HepG2 (cell line): ENCODE data around the gene NKX1-2. TPM values are rescaled to one million over a fixed set of nuclear protein-coding genes. Genes with fewer than 3 reads are reported as not detected.

Experiments used
- BCL6 ChIP-seq: IDR thresholded peaks from 2 replicates; pipeline ENCODE4 v1.6.1; 2016; ENCODE audit warnings: missing genetic modification reagents, missing compliant biosample characterization
- CCDC6 ChIP-seq: sonication (generic); formaldehyde crosslinking; IDR thresholded peaks from 2 replicates; pipeline ENCODE4 v1.8.1; 2022; ENCODE audit warnings: mild to moderate bottlenecking, missing genetic modification reagents, moderate library complexity
- CEBPB ChIP-seq: IDR thresholded peaks from 2 replicates; pipeline ENCODE4 v1.6.1; 2011; ENCODE audit warnings: low read depth, low read length, improper control_type of control experiment, borderline replicate concordance
- GABPA ChIP-seq, 2 experiments: IDR thresholded peaks; 2 replicates each; pipeline ENCODE4 v1.6.1; 2011 to 2016; ENCODE audit warnings: low read depth in 2 of 2, low read length in 1 of 2, missing biosample characterization in 1 of 2, missing genetic modification characterization in 1 of 2
- JUNB ChIP-seq: sonication (generic); formaldehyde crosslinking; IDR thresholded peaks from 2 replicates; pipeline ENCODE4 v1.8.0; 2022; ENCODE audit warnings: missing genetic modification reagents, mild to moderate bottlenecking, borderline replicate concordance
- MBD4 ChIP-seq: IDR thresholded peaks from 2 replicates; pipeline ENCODE4 v1.6.1; 2012; ENCODE audit warnings: low read length, inconsistent platforms, borderline replicate concordance
- MLLT10 ChIP-seq: sonication (generic); formaldehyde crosslinking; IDR thresholded peaks from 2 replicates; pipeline ENCODE4 v1.4.0; 2020; ENCODE audit warnings: missing genetic modification reagents
- NAIF1 ChIP-seq: sonication (generic); formaldehyde crosslinking; IDR thresholded peaks from 2 replicates; pipeline ENCODE4 v1.5.0; 2020; ENCODE audit warnings: mild to moderate bottlenecking, missing genetic modification reagents, borderline replicate concordance
- NCOA1 ChIP-seq: sonication (generic); formaldehyde crosslinking; IDR thresholded peaks from 2 replicates; pipeline ENCODE4 v1.9.0; 2021; ENCODE audit warnings: missing genetic modification reagents
- NFKB2 ChIP-seq: sonication (generic); formaldehyde crosslinking; IDR thresholded peaks from 2 replicates; pipeline ENCODE4 v1.4.0; 2020; ENCODE audit warnings: missing genetic modification reagents, borderline replicate concordance
- REPIN1 ChIP-seq: sonication (generic); formaldehyde crosslinking; IDR thresholded peaks from 2 replicates; pipeline ENCODE4 v1.8.0; 2022; ENCODE audit warnings: missing genetic modification reagents, low read depth, mild to moderate bottlenecking, borderline replicate concordance
- RXRB ChIP-seq: IDR thresholded peaks from 2 replicates; pipeline ENCODE4 v1.6.1; 2016; ENCODE audit warnings: borderline replicate concordance, missing genetic modification reagents, missing compliant biosample characterization
- TBX3 ChIP-seq: fragments of 450-650 bp; IDR thresholded peaks from 2 replicates; pipeline ENCODE4 v1.6.1; 2017; ENCODE audit warnings: antibody characterized with exemption, mild to moderate bottlenecking, inconsistent platforms, borderline replicate concordance
- TGIF2 ChIP-seq: IDR thresholded peaks from 2 replicates; pipeline ENCODE4 v1.6.1; 2016; ENCODE audit warnings: control low read depth, missing compliant biosample characterization
- XBP1 ChIP-seq: sonication (generic); formaldehyde crosslinking; IDR thresholded peaks from 2 replicates; pipeline ENCODE4 v1.5.0; 2020; ENCODE audit warnings: missing genetic modification reagents
- ZFAT ChIP-seq: sonication (generic); formaldehyde crosslinking; conservative IDR thresholded peaks from 2 replicates; pipeline ENCODE4 v1.8.1; 2023; ENCODE audit warnings: missing genetic modification reagents, inconsistent platforms
- ZNF224 ChIP-seq: sonication (generic); formaldehyde crosslinking; IDR thresholded peaks from 2 replicates; pipeline ENCODE4 v1.5.0; 2020; ENCODE audit warnings: mild to moderate bottlenecking, missing genetic modification reagents
- ZNF234 ChIP-seq: sonication (generic); formaldehyde crosslinking; conservative IDR thresholded peaks from 2 replicates; pipeline ENCODE4 v1.5.1; 2020; ENCODE audit warnings: mild to moderate bottlenecking, missing genetic modification reagents
- ZNF567 ChIP-seq: sonication (generic); formaldehyde crosslinking; IDR thresholded peaks from 2 replicates; pipeline ENCODE4 v1.8.1; 2023; ENCODE audit warnings: mild to moderate bottlenecking, missing genetic modification reagents, borderline replicate concordance
- ZNF720 ChIP-seq: sonication (generic); formaldehyde crosslinking; IDR thresholded peaks from 2 replicates; pipeline ENCODE4 v1.4.0; 2020; ENCODE audit warnings: missing genetic modification reagents
- ZNF75D ChIP-seq: sonication (generic); formaldehyde crosslinking; IDR thresholded peaks from 2 replicates; pipeline ENCODE4 v1.8.1; 2023; ENCODE audit warnings: missing genetic modification reagents, mild to moderate bottlenecking, borderline replicate concordance
- ZSCAN25 ChIP-seq: sonication (generic); formaldehyde crosslinking; IDR thresholded peaks from 2 replicates; pipeline ENCODE4 v1.8.0; 2022; ENCODE audit warnings: mild to moderate bottlenecking, missing genetic modification reagents
- polyA plus RNA-seq, 8 experiments: library from polyadenylated mRNA; depleted of rRNA in 3 of 8; stranded (reverse) in 7 of 8; unstranded in 1 of 8; fragments of >200 nt; fragmentation: Illumina TruSeq in 4 of 8; extraction: Trizol in 4 of 8; gene quantifications; 2 replicates each; pipeline versions ENCODE4 v1.2.1 to v1.2.3, GENCODE V29; 2011 to 2016; ENCODE audit warnings: low read depth in 4 of 8, missing spikeins in 1 of 8, mixed read lengths in 1 of 8; ENCODE audit not compliant: insufficient read depth in 1 of 8
- total RNA-seq, 5 experiments: library from RNA; depleted of rRNA; stranded (reverse); fragments of >200 nt; fragmentation: Illumina TruSeq; extraction: Trizol; gene quantifications; 2 replicates each; pipeline ENCODE4 v1.2.3, GENCODE V29; 2016; ENCODE audit warnings: low read depth in 1 of 5
- TF ChIP-seq, protein P1 (sequence below): IDR thresholded peaks from 2 replicates; pipeline ENCODE4 v1.6.1; 2016; ENCODE audit warnings: low read depth, control low read depth
- TF ChIP-seq, protein P2 (sequence below): sonication (generic); formaldehyde crosslinking; IDR thresholded peaks from 2 replicates; pipeline ENCODE4 v1.4.0; 2020; ENCODE audit warnings: mild to moderate bottlenecking, low read depth, missing genetic modification reagents
- TF ChIP-seq, protein P3 (sequence below): IDR thresholded peaks from 2 replicates; pipeline ENCODE4 v1.6.1; 2016; ENCODE audit warnings: missing compliant biosample characterization, missing genetic modification reagents, borderline replicate concordance
- TF ChIP-seq, protein P4 (sequence below): sonication (generic); formaldehyde crosslinking; IDR thresholded peaks from 2 replicates; pipeline ENCODE4 v1.8.0; 2022; ENCODE audit warnings: missing genetic modification reagents, mild to moderate bottlenecking, borderline replicate concordance

NKX1-2 gene
- total and polyA plus RNA-seq, 2 of the 13 experiments (the other 11 are each of a cell fraction or from before 2014, with no cell fraction given), result not detected

DNA sequence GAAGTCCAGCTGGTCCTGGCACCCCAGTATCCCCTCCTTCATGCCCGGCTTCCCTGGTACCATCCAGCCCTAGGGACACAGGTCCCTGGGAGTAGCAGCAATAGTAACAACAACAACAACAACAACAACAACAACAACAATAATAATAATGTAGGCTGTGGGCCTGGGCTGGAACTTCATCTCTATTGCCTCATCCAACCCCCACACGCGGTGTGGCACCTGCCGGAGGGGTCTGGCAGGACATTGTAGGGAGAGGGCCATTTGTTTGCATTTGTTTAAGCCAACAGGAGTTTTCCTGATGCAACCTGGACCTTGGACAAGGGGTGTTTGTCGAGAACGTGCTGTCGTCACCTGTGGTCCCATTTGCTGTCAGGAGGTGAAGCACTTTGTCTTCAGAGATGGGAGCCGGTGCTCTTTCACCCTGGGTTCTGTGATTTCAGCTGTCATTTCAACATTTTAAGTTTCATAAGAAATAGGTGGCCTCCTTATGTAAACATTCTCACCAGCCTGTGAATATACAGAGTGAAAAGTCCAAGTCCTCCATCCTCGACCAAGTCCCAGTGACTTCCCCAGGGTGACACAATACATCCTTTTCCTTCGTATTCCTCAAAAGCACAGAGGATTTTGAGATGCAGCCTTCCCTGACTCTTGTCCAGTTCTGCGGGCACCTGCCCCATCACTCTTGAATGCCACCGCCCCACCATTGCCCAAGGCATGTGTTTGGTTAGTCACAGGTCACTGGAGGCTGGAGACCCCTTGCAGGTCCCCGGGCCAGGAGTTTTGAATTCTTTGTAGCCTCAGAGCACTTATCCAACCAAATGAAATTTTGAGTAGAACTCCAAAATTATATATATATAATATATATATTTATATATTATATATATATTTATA, 21.0 kb upstream of the NKX1-2 start (continued):
- TF ChIP-seq, protein P1, sequence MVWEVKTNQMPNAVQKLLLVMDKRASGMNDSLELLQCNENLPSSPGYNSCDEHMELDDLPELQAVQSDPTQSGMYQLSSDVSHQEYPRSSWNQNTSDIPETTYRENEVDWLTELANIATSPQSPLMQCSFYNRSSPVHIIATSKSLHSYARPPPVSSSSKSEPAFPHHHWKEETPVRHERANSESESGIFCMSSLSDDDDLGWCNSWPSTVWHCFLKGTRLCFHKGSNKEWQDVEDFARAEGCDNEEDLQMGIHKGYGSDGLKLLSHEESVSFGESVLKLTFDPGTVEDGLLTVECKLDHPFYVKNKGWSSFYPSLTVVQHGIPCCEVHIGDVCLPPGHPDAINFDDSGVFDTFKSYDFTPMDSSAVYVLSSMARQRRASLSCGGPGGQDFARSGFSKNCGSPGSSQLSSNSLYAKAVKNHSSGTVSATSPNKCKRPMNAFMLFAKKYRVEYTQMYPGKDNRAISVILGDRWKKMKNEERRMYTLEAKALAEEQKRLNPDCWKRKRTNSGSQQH (CRISPR knock-in tag), result peak; percentile 52; the same call in 1 of the 2 replicates
- TF ChIP-seq RXRB (peak; percentile 91), ZFAT (CRISPR knock-in tag) (no peak), ZNF234 (CRISPR knock-in tag) (no peak), ZNF224 (CRISPR knock-in tag) (no peak), CCDC6 (CRISPR knock-in tag) (peak; percentile 77; the same call in 1 of the 2 replicates), NCOA1 (CRISPR knock-in tag) (0 out of 2 replicates have a peak, but pooled peaks have one; percentile 77), CEBPB (peak; percentile 96), ZNF720 (no peak), ZNF75D (CRISPR knock-in tag) (no peak), NFKB2 (CRISPR knock-in tag) (peak; percentile 71; the same call in 1 of the 2 replicates), ZSCAN25 (CRISPR knock-in tag) (peak; percentile 76), ZNF567 (CRISPR knock-in tag) (no peak), REPIN1 (CRISPR knock-in tag) (peak; percentile 100), NAIF1 (CRISPR knock-in tag) (peak; percentile 60; the same call in 1 of the 2 replicates), JUNB (CRISPR knock-in tag) (no peak), BCL6 (CRISPR knock-in tag) (peak; percentile 93), XBP1 (no peak), MLLT10 (no peak), TBX3 (peak; percentile 91), MBD4 (no peak), GABPA (IDR thresholded peaks at IDR 0.05; ENCODE audit: low read depth, low read length) (no peak), GABPA (CRISPR knock-in tag; IDR thresholded peaks at IDR 0.05; ENCODE audit: low read depth) (no peak), TGIF2 (CRISPR knock-in tag) (peak; percentile 93)
- TF ChIP-seq, protein P2, sequence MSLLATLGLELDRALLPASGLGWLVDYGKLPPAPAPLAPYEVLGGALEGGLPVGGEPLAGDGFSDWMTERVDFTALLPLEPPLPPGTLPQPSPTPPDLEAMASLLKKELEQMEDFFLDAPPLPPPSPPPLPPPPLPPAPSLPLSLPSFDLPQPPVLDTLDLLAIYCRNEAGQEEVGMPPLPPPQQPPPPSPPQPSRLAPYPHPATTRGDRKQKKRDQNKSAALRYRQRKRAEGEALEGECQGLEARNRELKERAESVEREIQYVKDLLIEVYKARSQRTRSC (CRISPR knock-in tag), result peak; percentile 78; the same call in 1 of the 2 replicates
- TF ChIP-seq, protein P3, sequence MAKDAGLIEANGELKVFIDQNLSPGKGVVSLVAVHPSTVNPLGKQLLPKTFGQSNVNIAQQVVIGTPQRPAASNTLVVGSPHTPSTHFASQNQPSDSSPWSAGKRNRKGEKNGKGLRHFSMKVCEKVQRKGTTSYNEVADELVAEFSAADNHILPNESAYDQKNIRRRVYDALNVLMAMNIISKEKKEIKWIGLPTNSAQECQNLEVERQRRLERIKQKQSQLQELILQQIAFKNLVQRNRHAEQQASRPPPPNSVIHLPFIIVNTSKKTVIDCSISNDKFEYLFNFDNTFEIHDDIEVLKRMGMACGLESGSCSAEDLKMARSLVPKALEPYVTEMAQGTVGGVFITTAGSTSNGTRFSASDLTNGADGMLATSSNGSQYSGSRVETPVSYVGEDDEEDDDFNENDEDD (CRISPR knock-in tag), result peak; percentile 25; the same call in 1 of the 2 replicates
- TF ChIP-seq, protein P4, sequence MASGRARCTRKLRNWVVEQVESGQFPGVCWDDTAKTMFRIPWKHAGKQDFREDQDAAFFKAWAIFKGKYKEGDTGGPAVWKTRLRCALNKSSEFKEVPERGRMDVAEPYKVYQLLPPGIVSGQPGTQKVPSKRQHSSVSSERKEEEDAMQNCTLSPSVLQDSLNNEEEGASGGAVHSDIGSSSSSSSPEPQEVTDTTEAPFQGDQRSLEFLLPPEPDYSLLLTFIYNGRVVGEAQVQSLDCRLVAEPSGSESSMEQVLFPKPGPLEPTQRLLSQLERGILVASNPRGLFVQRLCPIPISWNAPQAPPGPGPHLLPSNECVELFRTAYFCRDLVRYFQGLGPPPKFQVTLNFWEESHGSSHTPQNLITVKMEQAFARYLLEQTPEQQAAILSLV, result peak; percentile 86
